NCI-H1105 treated with DMSO at 0.1 percent for 48 hours (cell line): ENCODE results near the gene FAM187B.
"Not testable (repeated sequence)": the region's sequence is repeated elsewhere in the genome, so short reads cannot be mapped to it uniquely, and the experiment has no call there.

Experiments used
- DNase-seq: peaks from one replicate; lab custom pipeline; 2025; lab: John Stamatoyannopoulos, UW

FAM187B gene

GRCh38 chr19:35236638-35237400 is 8.3 kb upstream of the FAM187B start:
- no peak for DNase-seq

- no peak for DNase-seq
Measured at GRCh38 chr19:35232912-35233311, 4.4 kb upstream of the FAM187B start.

GRCh38 chr19:35231956-35232645 is 3.6 kb upstream of the FAM187B start:
- no peak for DNase-seq

DNA sequence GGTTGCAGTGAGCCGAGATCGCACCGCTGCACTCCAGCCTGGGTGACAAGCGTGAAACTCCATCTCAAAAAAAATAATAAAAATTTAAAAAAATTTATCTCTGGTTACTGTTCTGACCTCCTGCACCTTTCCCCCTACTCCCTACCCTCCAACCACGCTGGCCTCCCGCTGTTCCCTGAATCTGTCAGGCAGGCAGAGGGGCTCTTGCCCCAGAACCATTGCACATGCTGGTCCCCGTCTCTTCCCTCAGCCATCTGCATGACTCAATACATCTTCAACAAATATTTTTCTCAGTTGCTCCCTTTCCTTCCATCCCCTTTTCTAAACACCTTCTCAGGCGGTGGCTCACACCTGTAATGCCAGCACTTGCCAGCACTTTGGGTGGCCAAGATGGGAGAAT is 1.1 kb upstream of the FAM187B start:
- no peak for DNase-seq

DNA sequence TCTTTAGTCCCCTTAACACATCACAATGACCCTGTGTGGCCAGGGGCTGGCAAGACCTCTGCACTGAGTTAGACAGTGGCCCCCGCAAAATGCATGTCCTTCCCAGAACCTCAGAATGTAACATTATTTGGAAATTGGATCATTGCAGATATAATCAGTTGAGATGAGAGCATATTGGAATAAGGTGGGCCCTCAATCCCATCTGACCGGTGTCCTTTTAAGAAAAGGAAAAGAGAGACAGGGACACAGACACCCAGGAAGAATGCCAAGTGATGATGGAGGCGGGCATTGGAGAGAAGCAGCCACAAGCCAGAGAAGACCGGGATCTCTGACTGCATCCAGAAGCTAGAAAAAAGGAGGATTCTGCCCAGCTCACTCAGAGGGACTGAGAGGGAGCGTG is 1.8 kb downstream of the FAM187B start:
- DNase-seq: no peak

DNA sequence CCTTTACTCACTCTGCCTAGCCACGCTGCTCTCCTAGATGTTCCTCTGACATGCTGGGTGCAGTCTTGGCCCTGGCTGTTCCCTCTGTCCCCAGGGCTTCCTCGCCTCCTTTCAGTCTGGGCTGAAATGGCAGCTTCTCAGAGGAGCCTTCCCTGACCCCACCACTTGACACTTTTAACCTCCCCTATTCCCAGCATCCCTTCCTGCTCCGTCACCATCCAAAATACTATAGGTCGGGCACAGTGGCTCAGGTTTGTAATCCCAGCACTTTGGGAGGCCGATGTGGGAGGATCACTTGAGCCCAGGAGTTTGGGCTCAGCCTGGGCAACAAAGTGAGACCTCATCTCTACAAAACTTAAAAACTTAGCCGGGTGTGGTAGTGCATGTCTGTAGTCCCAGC is 2.6 kb downstream of the FAM187B start:
- DNase-seq: no peak

DNA sequence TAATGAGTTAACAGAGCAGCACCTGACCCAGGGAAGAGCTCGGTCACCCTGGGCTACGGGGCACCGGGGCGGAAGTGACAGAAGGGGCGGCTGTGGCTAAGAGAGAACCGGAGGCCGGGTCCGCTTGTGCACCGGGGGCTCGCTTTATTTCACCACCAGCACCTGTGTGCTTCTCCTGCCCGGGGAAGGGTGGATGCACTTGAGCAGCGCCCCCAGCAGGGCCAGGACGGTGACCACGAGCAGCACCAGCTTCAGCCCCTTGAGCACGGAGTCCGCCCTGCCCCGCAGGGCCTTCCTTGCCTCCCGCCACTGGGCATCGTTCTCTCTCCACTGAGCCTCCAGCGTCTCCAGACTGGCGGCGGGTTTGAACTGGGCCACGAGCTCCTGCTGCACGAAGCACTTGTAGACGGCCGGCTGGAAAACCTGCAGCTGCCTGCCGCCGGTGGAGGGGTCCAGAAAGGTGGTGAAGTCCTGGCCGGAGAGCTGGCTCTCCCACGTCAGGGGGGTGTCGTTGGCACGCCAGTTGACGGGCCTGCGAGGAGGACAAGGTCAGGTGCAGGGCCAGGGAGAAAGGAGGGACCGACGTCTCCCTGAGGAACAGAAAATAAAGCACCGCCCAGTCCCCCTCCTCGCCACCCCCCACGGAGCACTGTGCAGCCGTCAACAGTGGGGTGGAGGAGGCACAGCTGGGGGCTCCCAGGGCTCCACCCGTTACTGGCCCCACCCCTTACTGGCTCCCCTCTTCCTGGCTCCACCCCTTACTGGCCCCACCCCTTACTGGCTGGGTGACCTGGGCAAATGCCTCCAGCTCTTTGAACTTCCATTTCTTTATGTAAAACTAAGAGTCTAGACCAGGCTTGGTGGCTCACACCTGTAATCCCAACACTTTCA is 3.6 kb downstream of the FAM187B start:
- no peak for DNase-seq

GRCh38 chr19:35223862-35224505 is 4.6 kb downstream of the FAM187B start:
- DNase-seq: no peak

GRCh38 chr19:35223084-35223790 is 5.3 kb downstream of the FAM187B start:
- DNase-seq: no peak

DNA sequence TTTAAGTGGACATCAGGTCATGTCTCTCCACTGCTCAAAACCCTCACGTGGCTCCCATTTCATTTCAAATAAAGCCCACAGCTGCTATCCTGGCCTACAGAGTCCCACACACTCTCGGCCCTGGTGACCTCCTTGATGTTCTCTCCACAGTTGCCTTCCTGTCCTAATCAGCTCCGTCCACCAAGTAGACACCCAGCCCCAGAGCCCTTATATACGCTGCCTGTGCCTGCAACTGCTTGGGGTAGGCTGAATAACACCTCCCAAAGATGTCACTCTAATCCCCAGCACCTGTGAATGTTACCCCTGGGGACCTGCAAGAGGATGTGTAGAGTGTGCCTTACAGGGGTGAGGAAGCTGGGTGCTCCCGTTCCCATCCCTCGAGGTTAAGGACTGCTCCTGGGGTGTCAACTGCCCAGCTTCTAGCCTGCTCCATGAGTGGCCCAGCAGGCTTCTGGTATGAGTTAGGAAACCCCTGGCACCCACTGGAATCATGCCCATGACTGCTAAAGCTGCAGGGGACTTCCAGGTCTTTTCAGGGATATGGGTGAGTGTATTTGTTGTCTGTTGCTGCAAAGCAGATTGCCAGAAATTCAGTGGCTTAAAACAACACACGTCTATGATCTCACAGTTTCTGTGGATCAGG is 6.0 kb downstream of the FAM187B start:
- no peak for DNase-seq

DNA sequence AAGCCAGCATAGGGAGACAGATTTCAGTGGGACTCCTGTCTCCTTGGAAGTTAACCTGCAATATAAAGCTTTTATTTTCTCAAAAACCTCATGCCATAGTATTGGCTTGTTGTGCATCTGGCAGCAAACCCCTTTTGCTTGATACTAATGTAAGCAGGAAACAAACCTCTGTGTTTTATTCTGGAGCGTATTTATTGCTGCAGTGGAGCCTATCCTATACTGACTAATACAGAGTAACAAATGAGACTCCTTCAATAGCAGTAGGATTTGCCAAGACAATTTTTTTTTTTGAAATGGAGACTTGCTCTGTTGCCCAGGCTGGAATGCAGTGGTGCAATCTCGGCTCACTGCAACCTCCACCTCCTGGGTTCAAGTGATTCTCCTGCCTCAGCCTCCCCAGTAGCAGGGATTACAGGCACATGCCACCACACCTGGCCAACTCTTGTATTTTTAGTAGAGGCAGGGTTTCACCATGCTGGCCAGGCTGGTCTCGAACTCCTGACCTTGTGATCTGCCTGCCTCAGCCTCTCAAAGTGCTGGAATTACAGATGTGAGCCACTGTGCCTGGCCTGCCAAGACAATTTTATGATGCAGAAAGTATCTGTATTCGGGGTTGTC is 7.5 kb downstream of the FAM187B start:
- DNase-seq: not testable (repeated sequence)

DNA sequence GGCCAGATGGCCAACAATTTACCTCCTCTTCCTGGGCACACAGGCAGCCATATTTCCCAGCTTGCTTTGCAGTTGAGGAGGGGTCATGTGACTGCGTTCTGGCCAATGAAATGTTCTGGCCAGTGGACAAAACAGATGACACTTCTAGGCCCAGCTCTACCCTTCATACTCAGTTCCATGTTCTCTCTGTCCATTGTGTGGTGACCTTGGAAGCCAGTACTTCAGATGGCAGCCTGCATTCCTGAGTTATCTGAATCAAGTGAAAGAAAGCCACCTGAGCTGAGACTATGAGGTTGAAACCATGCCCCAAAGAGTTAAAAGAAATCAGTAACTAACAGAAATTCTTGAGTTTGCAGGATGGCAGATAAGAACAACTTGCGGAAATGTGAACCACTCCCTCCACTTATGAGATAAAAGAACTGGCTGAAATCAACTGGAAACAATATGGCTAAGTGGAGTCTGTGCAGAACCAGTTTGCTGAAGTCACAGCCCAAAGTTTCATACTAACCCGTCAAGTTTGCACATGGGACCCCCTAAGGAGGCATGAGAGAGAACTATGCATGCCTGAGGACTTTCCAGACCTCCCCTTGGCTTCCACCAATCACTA is 8.1 kb downstream of the FAM187B start:
- no peak for DNase-seq

GRCh38 chr19:35219008-35219407 is 9.5 kb downstream of the FAM187B start:
- no peak for DNase-seq

DNA sequence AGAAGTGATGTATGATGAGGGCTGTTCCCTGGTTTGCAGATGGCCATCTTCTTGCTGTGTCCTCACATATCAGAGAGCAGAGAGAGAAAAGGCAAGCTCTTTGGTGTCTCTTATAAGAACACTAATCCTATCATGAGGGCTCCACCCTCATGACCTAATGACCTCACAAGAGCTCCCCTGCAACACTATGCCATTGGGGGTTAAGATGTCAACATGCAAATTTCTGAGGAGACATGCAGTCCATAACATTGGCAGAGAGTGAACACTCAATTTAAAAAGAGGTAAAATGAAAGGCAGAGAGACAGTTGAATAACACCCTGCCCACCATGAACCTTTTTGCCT is 10.9 kb downstream of the FAM187B start:
- no peak for DNase-seq

DNA sequence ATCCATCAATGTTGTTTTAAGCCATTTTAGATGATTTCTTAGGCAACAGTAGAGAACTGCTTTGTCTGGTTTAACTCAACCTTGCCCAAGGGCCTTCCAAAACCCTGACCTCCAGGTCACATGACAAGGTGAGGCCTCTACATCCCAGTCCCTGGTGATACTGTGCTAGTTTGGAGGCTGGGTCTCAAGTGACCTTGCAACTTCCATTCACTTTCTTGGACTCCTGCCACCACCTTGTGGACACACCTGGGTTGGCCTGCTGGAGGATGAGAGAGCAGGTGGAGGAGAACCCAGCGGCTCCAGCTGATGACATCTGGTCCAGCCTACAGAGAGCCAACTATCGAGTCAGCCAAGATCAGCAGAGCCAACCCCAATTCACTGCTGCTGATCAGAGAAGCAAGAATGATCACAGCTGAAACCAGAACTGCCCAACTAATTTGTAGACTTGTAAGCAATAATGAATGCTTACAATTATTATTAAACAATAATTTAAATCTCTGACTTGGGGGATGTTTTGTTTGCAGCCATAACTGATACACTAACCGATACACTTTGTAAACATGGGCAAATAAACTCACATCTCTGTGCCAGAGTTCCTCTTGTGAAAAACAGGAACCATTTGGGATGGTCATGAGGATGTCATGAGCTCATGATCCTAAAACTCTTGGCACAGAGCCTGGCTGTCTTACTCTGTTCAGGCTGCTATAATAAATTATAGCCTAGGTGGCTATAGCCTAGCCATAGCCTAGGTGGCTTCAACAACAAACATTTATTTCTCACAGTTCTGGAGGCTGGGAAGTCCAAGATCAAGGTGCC is 11.5 kb downstream of the FAM187B start:
- DNase-seq: peak; percentile 6

DNA sequence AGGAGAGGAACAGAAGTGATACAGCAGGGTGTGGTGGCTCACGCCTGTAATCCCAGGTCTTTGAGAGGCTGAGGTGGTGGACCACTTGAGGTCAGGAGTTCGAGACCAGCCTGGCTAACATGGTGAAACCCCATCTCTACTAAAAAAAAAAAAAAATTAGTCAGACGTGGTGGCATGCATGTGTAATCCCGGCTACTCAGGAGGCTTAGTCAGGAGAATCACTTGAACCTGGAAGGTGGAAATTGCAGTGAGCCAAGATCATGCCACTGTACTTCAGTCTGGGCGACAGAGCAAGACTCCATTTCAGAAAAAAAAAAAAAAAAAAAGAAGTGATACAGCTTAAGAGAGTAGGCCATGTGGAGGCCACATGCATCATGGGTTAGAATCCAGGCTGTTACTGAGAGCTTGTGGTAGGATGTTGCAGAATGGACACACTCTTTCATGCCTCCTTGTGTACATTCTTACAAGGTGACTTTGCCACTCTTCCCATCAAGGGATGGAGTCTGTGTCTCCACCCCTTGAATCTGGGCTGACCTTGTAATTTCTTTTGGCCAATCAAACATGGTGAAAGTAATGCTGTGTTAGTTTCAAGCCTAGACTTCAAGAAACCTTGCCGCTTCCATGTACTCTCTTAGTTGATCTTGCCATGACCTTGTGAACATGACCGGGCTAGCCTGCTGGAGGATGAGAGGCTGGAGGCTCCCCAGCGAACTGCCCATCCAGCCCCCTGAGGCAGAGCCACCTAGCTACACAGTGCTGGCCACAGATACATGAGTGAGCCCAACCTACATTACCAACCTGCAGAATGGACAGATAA is 12.3 kb downstream of the FAM187B start:
- DNase-seq: no peak

DNA sequence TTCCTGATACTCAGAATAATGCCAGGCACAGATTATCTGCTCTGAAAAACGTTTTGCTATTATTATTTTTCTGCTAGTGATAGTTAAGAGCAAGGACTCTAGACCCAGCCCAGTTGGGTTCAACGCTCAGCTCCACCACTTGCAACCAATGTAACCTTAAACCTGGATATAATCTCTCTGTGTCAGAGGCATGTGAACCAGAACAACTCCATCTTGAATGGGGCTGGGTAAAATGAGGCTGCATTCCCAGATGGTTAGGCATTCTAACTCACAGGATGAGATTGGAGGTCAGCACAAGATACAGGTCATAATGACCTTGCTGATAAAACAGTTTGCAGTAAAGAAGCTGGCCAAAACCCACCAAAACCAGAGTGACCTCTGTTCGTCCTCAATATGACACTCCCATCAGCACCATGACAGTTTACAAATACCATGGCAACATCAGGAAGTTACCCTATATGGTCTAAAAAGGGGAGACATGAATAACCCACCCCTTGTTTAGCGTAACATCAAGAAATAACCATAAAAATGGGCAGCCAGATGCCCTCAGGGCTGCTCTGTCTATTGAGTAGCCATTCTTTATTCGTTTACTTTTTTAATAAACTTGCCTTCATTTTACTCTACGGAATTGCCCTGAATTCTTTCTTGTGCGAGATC is 13.6 kb downstream of the FAM187B start:
- no peak for DNase-seq
